Endothelial cell of umbilical vein (primary cell): ENCODE results near the gene GTF3C4.

Experiments
- CTCF ChIP-seq, 2 donors: IDR thresholded peaks; 1 replicate in 1 of 2; 2 replicates in 1 of 2; pipeline ENCODE4 v1.5.1; 2011; ENCODE audit warnings: low read length in 2 of 2, mild to moderate bottlenecking in 2 of 2, moderate library complexity in 2 of 2, control low read depth in 1 of 2, inconsistent platforms in 1 of 2, low read depth in 1 of 2; ENCODE audit not compliant: insufficient read depth in 1 of 2; ENCODE audit errors: extremely low read depth in 1 of 2
- EZH2 ChIP-seq: IDR thresholded peaks from 2 replicates; pipeline ENCODE4 v1.6.1; 2012; ENCODE audit warnings: borderline replicate concordance, low read depth, mild to moderate bottlenecking, moderate library complexity, low read length, inconsistent platforms; ENCODE audit not compliant: severe bottlenecking
- GATA2 ChIP-seq: IDR thresholded peaks from 2 replicates; pipeline ENCODE4 v1.7.0; 2011; ENCODE audit warnings: low read depth, mild to moderate bottlenecking, moderate library complexity, mixed read lengths, low read length; ENCODE audit not compliant: insufficient read length, insufficient read depth
- JUN ChIP-seq: IDR thresholded peaks from 2 replicates; pipeline ENCODE4 v1.6.1; 2011; ENCODE audit warnings: borderline replicate concordance, low read depth; ENCODE audit not compliant: insufficient read length, insufficient read depth
- MAX ChIP-seq: IDR thresholded peaks from 2 replicates; pipeline ENCODE4 v1.6.1; 2011; ENCODE audit not compliant: insufficient read depth, insufficient read length
- MYC ChIP-seq: IDR thresholded peaks from one replicate; pipeline ENCODE4 v1.6.1; 2011; ENCODE audit warnings: mild to moderate bottlenecking, low read depth, low read length
- POLR2A ChIP-seq: IDR thresholded peaks from 2 replicates; pipeline ENCODE4 v1.6.1; 2012; ENCODE audit warnings: low read depth, mild to moderate bottlenecking, control low read depth, low read length
- POLR2AphosphoS5 ChIP-seq: IDR thresholded peaks from 2 replicates; pipeline ENCODE4 v1.6.1; 2012; ENCODE audit warnings: low read depth, mild to moderate bottlenecking, control low read depth, low read length, moderate library complexity; ENCODE audit not compliant: insufficient read depth

GRCh38 chr9:132733260-132733815 is 63.1 kb downstream of the GTF3C4 start:
- TF ChIP-seq CTCF (IDR thresholded peaks at IDR 0.05; ENCODE audit: extremely low read depth in 1 of 2, insufficient read depth in 1 of 2, low read depth in 1 of 2, low read length in 2 of 2) (no peak), POLR2A (no peak), MAX (no peak), JUN (no peak), EZH2 (no peak), POLR2AphosphoS5 (no peak), MYC (no peak), GATA2 (no peak)
